Naive thymus-derived CD4-positive, alpha-beta T cell (primary cell): ENCODE results near the gene MRPL24. TPM values are rescaled to one million over a fixed set of nuclear protein-coding genes. Genes with fewer than 3 reads are reported as not detected.

Experiments
- ATAC-seq: fragments of 150-1000 bp; cut with Tn5 transposase; 2 replicates; pipeline ENCODE4 v1.10.0; 2021; ENCODE audit warnings: mild to moderate bottlenecking, moderate library complexity
- CTCF ChIA-PET: fragments of 350-600 bp; sonication (Branson Sonifier 250); formaldehyde crosslinking; loops from one replicate; lab custom pipeline; 2021; ENCODE audit warnings: antibody characterized with exemption; lab: Charles Lee
- POLR2A ChIA-PET: fragments of 350-600 bp; sonication (Branson Sonifier 250); formaldehyde crosslinking; loops from one replicate; lab custom pipeline; 2021; ENCODE audit warnings: antibody characterized with exemption, inconsistent platforms; lab: Charles Lee
- DNase-seq, 9 donors: peaks; one replicate each; pipeline versions ENCODE4 v3.0.0 to v3.0.0-alpha.2; 2020 to 2022; ENCODE audit warnings: mixed read lengths in 1 of 9
- H3K27ac ChIP-seq: one replicate; pipeline ENCODE4 v1.7.0; 2013; ENCODE audit warnings: mild to moderate bottlenecking, low read depth, low read length, moderate library complexity
- H3K27me3 ChIP-seq, 2 donors: one replicate each; pipeline ENCODE4 v1.7.0; 2013; ENCODE audit warnings: low read length in 2 of 2, mild to moderate bottlenecking in 2 of 2, moderate library complexity in 2 of 2; ENCODE audit not compliant: control insufficient read depth in 2 of 2, insufficient read depth in 2 of 2
- H3K36me3 ChIP-seq, 3 experiments: 1 replicate in 2 of 3; 2 replicates in 1 of 3; pipeline ENCODE4 v1.7.0; 2013; ENCODE audit warnings: low read length in 3 of 3, mild to moderate bottlenecking in 3 of 3, moderate library complexity in 1 of 3; ENCODE audit not compliant: insufficient read depth in 3 of 3, control insufficient read depth in 2 of 3
- H3K4me1 ChIP-seq, 2 donors: one replicate each; pipeline ENCODE4 v1.7.0; 2013; ENCODE audit warnings: low read length in 2 of 2, mild to moderate bottlenecking in 2 of 2, moderate library complexity in 1 of 2; ENCODE audit not compliant: control insufficient read depth in 2 of 2, insufficient read depth in 2 of 2
- H3K4me3 ChIP-seq: 2 replicates; pipeline ENCODE4 v1.7.0; 2013; ENCODE audit warnings: mild to moderate bottlenecking, low read length
- H3K9me3 ChIP-seq, 3 experiments: 1 replicate in 2 of 3; 2 replicates in 1 of 3; pipeline ENCODE4 v1.7.0; 2013; ENCODE audit warnings: low read length in 3 of 3; ENCODE audit not compliant: control insufficient read depth in 2 of 3
- H3K27ac Mint-ChIP-seq, 9 donors: one replicate each; pipeline ENCODE4 v1.8.0; 2020 to 2022; ENCODE audit warnings: mixed read lengths in 9 of 9, mild to moderate bottlenecking in 8 of 9, moderate library complexity in 5 of 9, inconsistent platforms in 2 of 9
- H3K27me3 Mint-ChIP-seq, 5 donors: one replicate each; pipeline ENCODE4 v1.8.0; 2021 to 2022; ENCODE audit warnings: mixed read lengths in 5 of 5, mild to moderate bottlenecking in 1 of 5
- H3K36me3 Mint-ChIP-seq, 5 donors: one replicate each; pipeline ENCODE4 v1.8.0; 2020 to 2022; ENCODE audit warnings: mixed read lengths in 5 of 5, mild to moderate bottlenecking in 3 of 5, inconsistent platforms in 1 of 5
- H3K4me1 Mint-ChIP-seq, 7 donors: one replicate each; pipeline ENCODE4 v1.8.0; 2020 to 2022; ENCODE audit warnings: mixed read lengths in 7 of 7, mild to moderate bottlenecking in 3 of 7, inconsistent platforms in 1 of 7
- H3K4me3 Mint-ChIP-seq, 10 donors: one replicate each; pipeline ENCODE4 v1.8.0; 2020 to 2022; ENCODE audit warnings: mild to moderate bottlenecking in 10 of 10, mixed read lengths in 10 of 10, moderate library complexity in 6 of 10, inconsistent platforms in 2 of 10
- H3K9me3 Mint-ChIP-seq, 11 donors: one replicate each; pipeline ENCODE4 v1.8.0; 2020 to 2022; ENCODE audit warnings: mixed read lengths in 11 of 11, mild to moderate bottlenecking in 4 of 11, inconsistent platforms in 1 of 11, moderate library complexity in 1 of 11
- intact Hi-C, 2 donors: fragments of 100-400 bp; cut with micrococcal nuclease; formaldehyde crosslinking; loops; one replicate each; pipeline ENCODE4 v1.15.1; 2023
- polyA plus RNA-seq, 2 donors: library from polyadenylated mRNA; unstranded; fragments of 300-500 nt; fragmentation: Illumina TruSeq; gene quantifications; one replicate each; pipeline ENCODE4 v1.2.3, GENCODE V29; 2021
- total RNA-seq, 6 experiments: library from RNA in 5 of 6; stranded (reverse) in 5 of 6; gene quantifications; 1 replicate in 5 of 6; 2 replicates in 1 of 6; pipeline ENCODE4 v1.2.3 and lab custom pipeline; 2021 to 2026

The MRPL24 gene
- total and polyA plus RNA-seq, 7 experiments from 2014 or later, result 19.1 to 98.0 (median 49.2) TPM

GRCh38 chr1:156709031-156709430 lies 31.9 kb downstream of the MRPL24 start:
- DNase-seq (no peak), ATAC-seq (no peak)
- POLR2A ChIA-PET, result no interaction called here
- Histone ChIP-seq H3K36me3 (no peaks in the 10 kb centered on the region), H3K27ac (no peak overlapping the region), H3K4me1 (peaks cover 23 to 27% of the 10 kb centered on the region in 2 donors), H3K9me3 (no peaks in the 10 kb centered on the region), H3K4me3 (no peak overlapping the region), H3K27me3 (peaks cover 0 to 4% of the 10 kb centered on the region in 2 donors)
- peaks cover 5 to 30% (median 7%) of the 10 kb centered on the region in 5 donors for H3K27me3 Mint-ChIP-seq
- H3K9me3 Mint-ChIP-seq, result no peaks in the 10 kb centered on the region
- H3K4me1 Mint-ChIP-seq, result peaks cover 11 to 34% (median 21%) of the 10 kb centered on the region in 7 donors
- H3K27ac Mint-ChIP-seq, result peak overlapping the region in 6 of 9 donors; percentile 1 to 85 (median 36)
- CTCF ChIA-PET, result interaction anchor here (0.8 to 11.9 kb wide), 2 partner anchors 17 to 20 kb away, joined by 3 to 93 read pairs; no protein-coding TSS in a partner anchor
- H3K4me3 Mint-ChIP-seq, result no peak overlapping the region
- no peaks in the 10 kb centered on the region for H3K36me3 Mint-ChIP-seq
- intact Hi-C loops, result loop anchor here in 1 of 2 donors (5.0 kb wide), 1 partner anchor 82 kb away; no protein-coding TSS in a partner anchor

GRCh38 chr1:156708218-156708661 lies 32.6 kb downstream of the MRPL24 start:
- DNase-seq, result no peak
- ChIA-PET CTCF (interaction anchor here (0.8 to 11.9 kb wide), 2 partner anchors 18 to 19 kb away, joined by 3 to 93 read pairs; no protein-coding TSS in a partner anchor), POLR2A (interaction anchor here (0.6 kb wide), 2 partner anchors 67 to 470 kb away, joined by 3 read pairs; no protein-coding TSS in a partner anchor)
- no peaks in the 10 kb centered on the region for H3K36me3 ChIP-seq
- no peak overlapping the region for H3K4me3 ChIP-seq
- Mint-ChIP-seq H3K9me3 (no peaks in the 10 kb centered on the region), H3K4me1 (peaks cover 11 to 37% (median 21%) of the 10 kb centered on the region in 7 donors), H3K27ac (peak overlapping the region in 7 of 9 donors; percentile 12 to 85 (median 39)), H3K4me3 (peak overlapping the region in 1 of 10 donors; percentile 95), H3K27me3 (peaks cover 8 to 38% (median 14%) of the 10 kb centered on the region in 5 donors), H3K36me3 (no peaks in the 10 kb centered on the region)
- intact Hi-C loops, result loop anchor here in 1 of 2 donors (5.0 kb wide), 1 partner anchor 81 kb away; no protein-coding TSS in a partner anchor
- peaks cover 3 to 4% of the 10 kb centered on the region in 2 donors for H3K27me3 ChIP-seq
- H3K27ac ChIP-seq, result no peak overlapping the region
- H3K9me3 ChIP-seq, result no peaks in the 10 kb centered on the region
- peaks cover 23 to 27% of the 10 kb centered on the region in 2 donors for H3K4me1 ChIP-seq
- ATAC-seq, result no peak

- Histone ChIP-seq H3K4me1 (peaks cover 23 to 27% of the 10 kb centered on the region in 2 donors), H3K36me3 (no peaks in the 10 kb centered on the region), H3K4me3 (no peak overlapping the region), H3K9me3 (no peaks in the 10 kb centered on the region), H3K27ac (no peak overlapping the region), H3K27me3 (peaks cover 3 to 4% of the 10 kb centered on the region in 2 donors)
- Mint-ChIP-seq H3K4me1 (peaks cover 11 to 37% (median 21%) of the 10 kb centered on the region in 7 donors), H3K36me3 (no peaks in the 10 kb centered on the region), H3K4me3 (peak overlapping the region in 9 of 10 donors; percentile 73 to 95 (median 93)), H3K27me3 (peaks cover 8 to 41% (median 18%) of the 10 kb centered on the region in 5 donors), H3K27ac (peak overlapping the region in 8 of 9 donors; percentile 41 to 94 (median 86)), H3K9me3 (no peaks in the 10 kb centered on the region)
- ATAC-seq, result no peak
- DNase-seq, result no peak
- intact Hi-C loops, result loop anchor here in 1 of 2 donors (2.0 to 5.0 kb wide), 2 partner anchors 19 to 80 kb away; no protein-coding TSS in a partner anchor
- CTCF ChIA-PET, result interaction anchor here (1.0 to 11.9 kb wide), 8 partner anchors 8 to 34 kb away, joined by 3 to 93 read pairs (median 6); partner anchors contain the start of gene MRPL24
- POLR2A ChIA-PET, result interaction anchor here (0.6 to 2.4 kb wide), 6 partner anchors 18 to 206 kb away, joined by 3 to 13 read pairs (median 5); partner anchors contain the start of gene ISG20L2
Measured at GRCh38 chr1:156707417-156708217, 33.3 kb downstream of the MRPL24 start.

- peaks cover 3 to 4% of the 10 kb centered on the region in 2 donors for H3K27me3 ChIP-seq
Measured at GRCh38 chr1:156706657-156707416, 34.1 kb downstream of the MRPL24 start.

GRCh38 chr1:156705918-156706656 lies 34.8 kb downstream of the MRPL24 start:
- intact Hi-C loops, result loop anchor here (1.0 to 5.0 kb wide), 7 partner anchors 17 to 80 kb away; partner anchors contain the start of genes HDGF (in 1 of the 2), ISG20L2 (in 1 of the 2) and METTL25B (in 1 of the 2)
- Mint-ChIP-seq H3K4me1 (peaks cover 11 to 37% (median 21%) of the 10 kb centered on the region in 7 donors), H3K4me3 (peak overlapping the region; percentile 88 to 95 (median 92)), H3K9me3 (no peaks in the 10 kb centered on the region), H3K27ac (peak overlapping the region; percentile 46 to 94 (median 92)), H3K27me3 (peaks cover 8 to 44% (median 24%) of the 10 kb centered on the region in 5 donors), H3K36me3 (no peaks in the 10 kb centered on the region)
- ChIA-PET CTCF (interaction anchor here (0.5 to 11.9 kb wide), 13 partner anchors 10 to 98 kb away, joined by 3 to 93 read pairs (median 5); partner anchors contain the start of gene MRPL24), POLR2A (interaction anchor here (0.6 to 2.4 kb wide), 8 partner anchors 16 to 249 kb away, joined by 3 to 13 read pairs (median 4); partner anchors contain the start of genes ISG20L2, MRPL24 and NAXE)
- no peaks in the 10 kb centered on the region for H3K36me3 ChIP-seq
- peak; percentile 82 for ATAC-seq
- peak overlapping the region; percentile 71 for H3K27ac ChIP-seq
- no peaks in the 10 kb centered on the region for H3K9me3 ChIP-seq
- H3K4me3 ChIP-seq, result peak overlapping the region; percentile 81
- H3K4me1 ChIP-seq, result peaks cover 23 to 27% of the 10 kb centered on the region in 2 donors
- DNase-seq, result peak; percentile 59 to 79 (median 68)
- peaks cover 3 to 4% of the 10 kb centered on the region in 2 donors for H3K27me3 ChIP-seq

More at GRCh38 chr1:156706657-156707416, 34.1 kb downstream of the MRPL24 start:
- ATAC-seq, result peak; percentile 15
- H3K27ac Mint-ChIP-seq, result peak overlapping the region in 8 of 9 donors; percentile 85 to 94 (median 92)
- no peaks in the 10 kb centered on the region for H3K9me3 Mint-ChIP-seq
- peak overlapping the region; percentile 71 for H3K27ac ChIP-seq
- peaks cover 11 to 37% (median 21%) of the 10 kb centered on the region in 7 donors for H3K4me1 Mint-ChIP-seq
- POLR2A ChIA-PET, result interaction anchor here (0.6 to 2.4 kb wide), 8 partner anchors 17 to 250 kb away, joined by 3 to 13 read pairs (median 6); partner anchors contain the start of genes ISG20L2, MRPL24 and NAXE
- H3K4me3 Mint-ChIP-seq, result peak overlapping the region; percentile 88 to 95 (median 92)
- intact Hi-C loops, result loop anchor here (1.0 to 5.0 kb wide), 7 partner anchors 18 to 81 kb away; partner anchors contain the start of genes HDGF (in 1 of the 2), ISG20L2 (in 1 of the 2) and METTL25B (in 1 of the 2)
- H3K4me1 ChIP-seq, result peaks cover 23 to 27% of the 10 kb centered on the region in 2 donors
- H3K9me3 ChIP-seq, result no peaks in the 10 kb centered on the region
- peak in 1 of 9 donors; percentile 42 for DNase-seq
- peaks cover 8 to 41% (median 18%) of the 10 kb centered on the region in 5 donors for H3K27me3 Mint-ChIP-seq
- peak overlapping the region; percentile 81 for H3K4me3 ChIP-seq
- no peaks in the 10 kb centered on the region for H3K36me3 Mint-ChIP-seq
- CTCF ChIA-PET, result interaction anchor here (0.5 to 11.9 kb wide), 12 partner anchors 9 to 99 kb away, joined by 3 to 93 read pairs (median 6); partner anchors contain the start of gene MRPL24
- no peaks in the 10 kb centered on the region for H3K36me3 ChIP-seq
